OCI-LY1 (cell line): ENCODE measurements around the gene WDFY4.
A peak's percentile ranks its signal among the peaks of the same experiment; 100 is the strongest.

Source experiments
- H2AFZ ChIP-seq: fragments of 200-600 bp; sonication (generic), shearing (Covaris generic); 2 replicates; pipeline ENCODE4 v1.6.0; 2014; ENCODE audit warnings: antibody characterized with exemption, mild to moderate bottlenecking, low read length
- H3F3A ChIP-seq: fragments of 200-600 bp; sonication (generic), shearing (Covaris generic); 2 replicates; pipeline ENCODE4 v1.6.0; 2014; ENCODE audit warnings: mild to moderate bottlenecking, antibody characterized with exemption, low read length, moderate library complexity; ENCODE audit not compliant: insufficient read depth
- H3K27ac ChIP-seq: fragments of 200-600 bp; sonication (generic); 2 replicates; pipeline ENCODE4 v1.5.1; 2014; ENCODE audit warnings: low read length, mixed run types, mild to moderate bottlenecking, low read depth; ENCODE audit not compliant: poor library complexity, severe bottlenecking
- H3K27me3 ChIP-seq: fragments of 200-600 bp; sonication (generic); 2 replicates; pipeline ENCODE4 v1.6.0; 2014; ENCODE audit warnings: antibody characterized with exemption, mild to moderate bottlenecking, low read length, moderate library complexity; ENCODE audit not compliant: insufficient read depth
- H3K36me3 ChIP-seq: fragments of 200-600 bp; sonication (generic); 2 replicates; pipeline ENCODE4 v1.6.1; 2014; ENCODE audit warnings: mild to moderate bottlenecking, antibody characterized with exemption, low read length, moderate library complexity, mixed read lengths; ENCODE audit not compliant: insufficient read depth
- H3K4me1 ChIP-seq: fragments of 200-600 bp; sonication (generic); 2 replicates; pipeline ENCODE4 v1.5.1; 2014; ENCODE audit warnings: mild to moderate bottlenecking, low read length, moderate library complexity; ENCODE audit not compliant: insufficient read depth, severe bottlenecking
- H3K4me2 ChIP-seq: fragments of 200-600 bp; sonication (generic), shearing (Covaris generic); 2 replicates; pipeline ENCODE4 v1.6.1; 2014; ENCODE audit warnings: low read length
- H3K4me3 ChIP-seq: fragments of 200-600 bp; sonication (generic); 2 replicates; pipeline ENCODE4 v1.5.1; 2014; ENCODE audit warnings: low read length, low read depth, mild to moderate bottlenecking, mixed read lengths; ENCODE audit not compliant: poor library complexity, severe bottlenecking
- H3K79me2 ChIP-seq: fragments of 200-600 bp; shearing (Covaris generic); 2 replicates; pipeline ENCODE4 v1.6.1; 2016; ENCODE audit warnings: mixed run types, low read length, mixed read lengths; ENCODE audit not compliant: insufficient read depth
- H3K9ac ChIP-seq: fragments of 200-600 bp; sonication (generic), shearing (Covaris generic); 2 replicates; pipeline ENCODE4 v1.6.1; 2014; ENCODE audit warnings: mild to moderate bottlenecking, low read length, mixed read lengths
- H3K9me2 ChIP-seq: fragments of 200-600 bp; sonication (generic), shearing (Covaris generic); 2 replicates; pipeline ENCODE4 v1.6.1; 2014; ENCODE audit warnings: low read depth, mild to moderate bottlenecking, low read length, mixed read lengths
- H3K9me3 ChIP-seq: fragments of 200-600 bp; shearing (Covaris generic); 2 replicates; pipeline ENCODE4 v1.6.1; 2014; ENCODE audit warnings: low read length, mixed read lengths
- H4K20me1 ChIP-seq: fragments of 200-600 bp; sonication (generic), shearing (Covaris generic); 2 replicates; pipeline ENCODE4 v1.6.0; 2016; ENCODE audit warnings: mild to moderate bottlenecking, low read length; ENCODE audit not compliant: insufficient read depth
- CTCF ChIP-seq: fragments of 200-600 bp; sonication (generic), shearing (Covaris generic); IDR thresholded peaks from 2 replicates; pipeline ENCODE4 v1.5.1; 2017; ENCODE audit warnings: mild to moderate bottlenecking, antibody characterized with exemption, low read length, moderate library complexity, mixed read lengths
- EZH2 ChIP-seq: fragments of 200-600 bp; sonication (generic), shearing (Covaris generic); IDR thresholded peaks from 2 replicates; pipeline ENCODE4 v1.8.0; 2017; ENCODE audit warnings: borderline replicate concordance, mixed run types, mild to moderate bottlenecking, antibody characterized with exemption, low read length, moderate library complexity, mixed read lengths

WDFY4 gene

GRCh38 chr10:48683868-48684267 is 805 bp upstream of the WDFY4 start:
- H4K20me1 ChIP-seq = no peaks in the 10 kb centered on the region
- H3K9ac ChIP-seq = peak overlapping the region; percentile 93
- peak overlapping the region; percentile 72 for H3K4me3 ChIP-seq

GRCh38 chr10:48684463-48684791 is 246 bp upstream of the WDFY4 start:
- Histone ChIP-seq H3K4me1 (peaks cover 76% of the 10 kb centered on the region), H3K36me3 (peaks cover 15% of the 10 kb centered on the region; the same call in 1 of the 2 replicates), H3F3A (0 out of 2 replicates have a peak, but pooled peaks cover 13% of the 10 kb centered on the region), H3K4me2 (peak overlapping the region; percentile 91), H3K27ac (peak overlapping the region; percentile 99), H2AFZ (no peak overlapping the region), H3K9me2 (no peaks in the 10 kb centered on the region), H4K20me1 (no peaks in the 10 kb centered on the region), H3K9ac (peak overlapping the region; percentile 93), H3K4me3 (peak overlapping the region; percentile 72), H3K9me3 (peaks cover 9% of the 10 kb centered on the region; the same call in 1 of the 2 replicates), H3K79me2 (peaks cover 36% of the 10 kb centered on the region), H3K27me3 (no peaks in the 10 kb centered on the region)
- TF ChIP-seq CTCF = no peak
- no peak for TF ChIP-seq EZH2

More at GRCh38 chr10:48683868-48684267, 805 bp upstream of the WDFY4 start:
- Histone ChIP-seq H2AFZ (no peak overlapping the region), H3K4me1 (peaks cover 72% of the 10 kb centered on the region), H3K27me3 (no peaks in the 10 kb centered on the region), H3F3A (0 out of 2 replicates have a peak, but pooled peaks cover 13% of the 10 kb centered on the region), H3K27ac (peak overlapping the region; percentile 99), H3K9me2 (no peaks in the 10 kb centered on the region), H3K79me2 (peaks cover 31% of the 10 kb centered on the region), H3K4me2 (peak overlapping the region; percentile 91), H3K36me3 (0 out of 2 replicates have a peak, but pooled peaks cover 11% of the 10 kb centered on the region), H3K9me3 (peaks cover 9% of the 10 kb centered on the region; the same call in 1 of the 2 replicates)
- TF ChIP-seq CTCF (no peak), EZH2 (no peak)

- Histone ChIP-seq H3K9me3 (peaks cover 10% of the 10 kb centered on the region; the same call in 1 of the 2 replicates), H3K36me3 (peaks cover 28% of the 10 kb centered on the region), H3K79me2 (peaks cover 48% of the 10 kb centered on the region), H3K9me2 (no peaks in the 10 kb centered on the region), H4K20me1 (no peaks in the 10 kb centered on the region), H3K4me3 (peak overlapping the region; percentile 72), H3K27ac (peak overlapping the region; percentile 99), H3F3A (0 out of 2 replicates have a peak, but pooled peaks cover 8% of the 10 kb centered on the region), H3K4me2 (peak overlapping the region; percentile 91), H3K27me3 (no peaks in the 10 kb centered on the region), H3K9ac (peak overlapping the region; percentile 93), H3K4me1 (peaks cover 78% of the 10 kb centered on the region), H2AFZ (no peak overlapping the region)
- TF ChIP-seq EZH2 (no peak), CTCF (no peak)
Observed at GRCh38 chr10:48685731-48686130, 1.1 kb downstream of the WDFY4 start.
